Neural cell (in vitro differentiated cells): ENCODE measurements around the gene SNTG2. TPM values are rescaled to one million over a fixed set of nuclear protein-coding genes. Genes with fewer than 3 reads are reported as not detected.

Experiments used
- H2AFZ ChIP-seq: fragments of 200-600, 300-800 bp; sonication (generic), shearing (Covaris generic); 2 replicates; pipeline ENCODE4 v1.6.0; 2014; ENCODE audit warnings: low read depth, mild to moderate bottlenecking, antibody characterized with exemption, low read length, moderate library complexity
- H3F3A ChIP-seq: fragments of 200-600 bp; shearing (Covaris generic); 2 replicates; pipeline ENCODE4 v1.6.1; 2016; ENCODE audit warnings: mild to moderate bottlenecking, moderate library complexity, mixed read lengths, antibody characterized with exemption, low read length; ENCODE audit not compliant: insufficient read depth, poor library complexity, severe bottlenecking
- H3K27ac ChIP-seq: fragments of 200-600, 300-800 bp; sonication (generic), shearing (Covaris generic); 2 replicates; pipeline ENCODE4 v1.5.1; 2014; ENCODE audit warnings: mild to moderate bottlenecking, low read length, moderate library complexity
- H3K27me3 ChIP-seq: fragments of 300-800, 200-600 bp; sonication (generic), shearing (Covaris generic); 2 replicates; pipeline ENCODE4 v1.6.0; 2014; ENCODE audit warnings: mild to moderate bottlenecking, low read depth, low read length, moderate library complexity; ENCODE audit not compliant: insufficient read depth
- H3K36me3 ChIP-seq: fragments of 300-800, 200-600 bp; sonication (generic), shearing (Covaris generic); 2 replicates; pipeline ENCODE4 v1.5.1; 2014; ENCODE audit warnings: mild to moderate bottlenecking, antibody characterized with exemption, low read length, moderate library complexity; ENCODE audit not compliant: insufficient read depth
- H3K4me2 ChIP-seq: fragments of 300-800, 200-600 bp; sonication (generic), shearing (Covaris generic); 2 replicates; pipeline ENCODE4 v1.6.0; 2014; ENCODE audit warnings: mild to moderate bottlenecking, low read length
- H3K4me3 ChIP-seq: fragments of 300-800, 200-600 bp; sonication (generic), shearing (Covaris generic); 2 replicates; pipeline ENCODE4 v1.5.1; 2014; ENCODE audit warnings: mild to moderate bottlenecking, low read length, moderate library complexity
- H3K79me2 ChIP-seq: fragments of 200-600 bp; shearing (Covaris generic); replicated peaks from 2 replicates; pipeline ENCODE4 v1.6.0; 2014; ENCODE audit warnings: mild to moderate bottlenecking, low read length, moderate library complexity; ENCODE audit not compliant: insufficient read depth
- H3K9ac ChIP-seq: fragments of 300-800, 200-600 bp; sonication (generic), shearing (Covaris generic); 2 replicates; pipeline ENCODE4 v1.6.1; 2016; ENCODE audit warnings: mild to moderate bottlenecking, low read length, mixed read lengths
- H3K9me2 ChIP-seq: fragments of 200-600 bp; shearing (Covaris generic); 2 replicates; pipeline ENCODE4 v1.6.1; 2016; ENCODE audit warnings: mild to moderate bottlenecking, low read length, mixed read lengths; ENCODE audit not compliant: insufficient read depth
- H3K9me3 ChIP-seq: fragments of 200-600, 300-800 bp; sonication (generic), shearing (Covaris generic); 2 replicates; pipeline ENCODE4 v1.6.1; 2016; ENCODE audit warnings: mild to moderate bottlenecking, mixed run types, low read length, moderate library complexity, mixed read lengths
- H4K20me1 ChIP-seq: fragments of 200-600 bp; shearing (Covaris generic); 2 replicates; pipeline ENCODE4 v1.6.1; 2016; ENCODE audit warnings: mild to moderate bottlenecking, mixed run types; ENCODE audit not compliant: insufficient read depth
- CTCF ChIP-seq: fragments of 450-650 bp; IDR thresholded peaks from 2 replicates; pipeline ENCODE4 v1.5.1; 2014; ENCODE audit warnings: antibody characterized with exemption, mild to moderate bottlenecking, moderate library complexity; ENCODE audit not compliant: poor library complexity, severe bottlenecking
- EP300 ChIP-seq: fragments of 450-650 bp; conservative IDR thresholded peaks from 2 replicates; pipeline ENCODE4 v1.6.1; 2014; ENCODE audit warnings: antibody characterized with exemption, mild to moderate bottlenecking, moderate library complexity; ENCODE audit not compliant: poor library complexity, severe bottlenecking
- EZH2 ChIP-seq: fragments of 200-600, 300-800 bp; shearing (Covaris generic), sonication (generic); IDR thresholded peaks from 2 replicates; pipeline ENCODE4 v1.6.1; 2014; ENCODE audit warnings: antibody characterized with exemption, low read length, borderline replicate concordance, mild to moderate bottlenecking; ENCODE audit not compliant: insufficient read depth, poor library complexity, severe bottlenecking
- RAD21 ChIP-seq: fragments of 450-650 bp; conservative IDR thresholded peaks from 2 replicates; pipeline ENCODE4 v1.6.1; 2014; ENCODE audit warnings: antibody characterized with exemption, mild to moderate bottlenecking, moderate library complexity
- TAF1 ChIP-seq: IDR thresholded peaks from 2 replicates; pipeline ENCODE4 v1.6.1; 2012; ENCODE audit warnings: low read depth
- polyA plus RNA-seq: library from polyadenylated mRNA; depleted of rRNA; stranded (reverse); fragments of >200 nt; gene quantifications from 2 replicates; pipeline ENCODE4 v1.2.3, GENCODE V29; 2014

The SNTG2 gene
- polyA plus RNA-seq, 1 donor from 2014 or later, result not detected

GRCh38 chr2:1415501-1415900 lies 464.9 kb downstream of the SNTG2 start:
- H3K79me2 ChIP-seq, result no peaks in the 10 kb centered on the region
- TF ChIP-seq EZH2, result no peak
- TF ChIP-seq CTCF, result no peak
- no peak for TF ChIP-seq TAF1
- TF ChIP-seq EP300, result no peak
- no peak for TF ChIP-seq RAD21
- no peak overlapping the region for H2AFZ ChIP-seq
- H4K20me1 ChIP-seq, result no peaks in the 10 kb centered on the region
- H3K9me3 ChIP-seq, result no peaks in the 10 kb centered on the region
- no peaks in the 10 kb centered on the region for H3K36me3 ChIP-seq
- no peak overlapping the region for H3K4me3 ChIP-seq
- H3K9ac ChIP-seq, result no peak overlapping the region
- no peaks in the 10 kb centered on the region for H3F3A ChIP-seq
- no peaks in the 10 kb centered on the region for H3K27me3 ChIP-seq
- H3K4me2 ChIP-seq, result no peak overlapping the region
- no peaks in the 10 kb centered on the region for H3K9me2 ChIP-seq
- H3K27ac ChIP-seq, result no peak overlapping the region
